ENCODE measurements around the gene MYOCD. TPM values are rescaled to one million over a fixed set of nuclear protein-coding genes. Genes with fewer than 3 reads are reported as not detected.

MYOCD gene
- total and polyA plus RNA-seq, 8 donors: 1.4 to 61.4 (median 14.0) TPM

GRCh38 chr17:12706070-12706469 lies 40.4 kb downstream of the MYOCD start:
- intact Hi-C loops (cut with DNase I; ENCODE audit: low total_unique reads): no loop called here
- Histone ChIP-seq H3K9me3 (no peaks in the 10 kb centered on the region), H3K4me1 (peaks cover 0 to 21% (median 0%) of the 10 kb centered on the region in 4 donors), H3K27me3 (no peaks in the 10 kb centered on the region), H3K27ac (peak overlapping the region in 2 of 5 donors; percentile 10 to 41), H3K4me3 (no peak overlapping the region), H3K36me3 (no peaks in the 10 kb centered on the region)
- no peak for TF ChIP-seq POLR2AphosphoS5 (IDR thresholded peaks at IDR 0.05)
- no peak for TF ChIP-seq POLR2A (IDR thresholded peaks at IDR 0.05)
- no peak for TF ChIP-seq CTCF (IDR thresholded peaks at IDR 0.05)
- TF ChIP-seq EP300 (IDR thresholded peaks at IDR 0.05): no peak
- peak in 1 of 2 donors; percentile 23 for DNase-seq
- WGBS, 5 donors: 29 to 35% (median 31%) methylated on average over 4 of the region's 4 CpGs

GRCh38 chr17:12709063-12709462 lies 43.4 kb downstream of the MYOCD start:
- Histone ChIP-seq H3K4me3 (no peak overlapping the region), H3K4me1 (peaks cover 0 to 28% (median 2%) of the 10 kb centered on the region in 4 donors), H3K27ac (no peak overlapping the region), H3K36me3 (no peaks in the 10 kb centered on the region), H3K9me3 (no peaks in the 10 kb centered on the region), H3K27me3 (no peaks in the 10 kb centered on the region)
- TF ChIP-seq POLR2AphosphoS5 (IDR thresholded peaks at IDR 0.05) (no peak), EP300 (IDR thresholded peaks at IDR 0.05) (no peak), POLR2A (IDR thresholded peaks at IDR 0.05) (no peak), CTCF (IDR thresholded peaks at IDR 0.05) (no peak)
- DNase-seq: no peak
- intact Hi-C loops (cut with DNase I; ENCODE audit: low total_unique reads): no loop called here

- Histone ChIP-seq H3K27ac (no peak overlapping the region), H3K4me3 (no peak overlapping the region), H3K4me1 (peaks cover 0 to 8% (median 2%) of the 10 kb centered on the region in 4 donors), H3K36me3 (no peaks in the 10 kb centered on the region), H3K9me3 (no peaks in the 10 kb centered on the region), H3K27me3 (no peaks in the 10 kb centered on the region)
- no peak for DNase-seq
- intact Hi-C loops (cut with DNase I; ENCODE audit: low total_unique reads): no loop called here
- TF ChIP-seq EP300 (IDR thresholded peaks at IDR 0.05) (no peak), POLR2AphosphoS5 (IDR thresholded peaks at IDR 0.05) (no peak), POLR2A (IDR thresholded peaks at IDR 0.05) (no peak), CTCF (IDR thresholded peaks at IDR 0.05) (no peak)
- 48 to 60% (median 59%) methylated on average over 4 of the region's 4 CpGs for WGBS, 5 donors
Observed at GRCh38 chr17:12712415-12712814, 46.7 kb downstream of the MYOCD start.

GRCh38 chr17:12712941-12713340 lies 47.3 kb downstream of the MYOCD start:
- no peak for DNase-seq
- intact Hi-C loops (cut with DNase I; ENCODE audit: low total_unique reads): no loop called here
- WGBS, 5 donors: 49 to 69% (median 63%) methylated on average over 3 of the region's 3 CpGs
- no peaks in the 10 kb centered on the region for H3K27me3 ChIP-seq
- peaks cover 0 to 7% (median 2%) of the 10 kb centered on the region in 4 donors for H3K4me1 ChIP-seq
- H3K36me3 ChIP-seq: no peaks in the 10 kb centered on the region
- TF ChIP-seq EP300 (IDR thresholded peaks at IDR 0.05) (no peak), CTCF (IDR thresholded peaks at IDR 0.05) (no peak), POLR2A (IDR thresholded peaks at IDR 0.05) (no peak), POLR2AphosphoS5 (IDR thresholded peaks at IDR 0.05) (no peak)
- no peak overlapping the region for H3K4me3 ChIP-seq
- no peak overlapping the region for H3K27ac ChIP-seq
- no peaks in the 10 kb centered on the region for H3K9me3 ChIP-seq

Data from stomach (tissue), 9 donors.